ENCODE results near the gene GUF1.

The GUF1 gene

GRCh38 chr4:44678094-44679041 is at the start of gene GUF1:
TSS of gene GUF1 (plus strand) at chr4:44678420. CDS start at chr4:44678623, 203 bp downstream.
- DNase-seq, result peak; percentile 90

GRCh38 chr4:44629280-44629866 is 48.8 kb upstream of the GUF1 start:
- peak; percentile 63 for DNase-seq

GRCh38 chr4:44632089-44632488 is 46.1 kb upstream of the GUF1 start:
- no peak for DNase-seq

GRCh38 chr4:44632733-44633132 is 45.5 kb upstream of the GUF1 start:
- DNase-seq, result no peak

- DNase-seq, result no peak
Measured at GRCh38 chr4:44638091-44638490, 40.1 kb upstream of the GUF1 start.

GRCh38 chr4:44646151-44646550 is 32.1 kb upstream of the GUF1 start:
- DNase-seq, result no peak

- no peak for DNase-seq
Measured at GRCh38 chr4:44651425-44651824, 26.8 kb upstream of the GUF1 start, which contains the start of gene YIPF7. TSS of gene YIPF7 (minus strand) at chr4:44651625. CDS start at chr4:44650100, 1,525 bp downstream.

- DNase-seq, result no peak
Measured at GRCh38 chr4:44652002-44652401, 26.2 kb upstream of the GUF1 start.

GRCh38 chr4:44660396-44660795 is 17.8 kb upstream of the GUF1 start:
- no peak for DNase-seq

GRCh38 chr4:44661940-44662622 is 16.1 kb upstream of the GUF1 start:
- DNase-seq, result no peak

- DNase-seq, result no peak
Measured at GRCh38 chr4:44662623-44663005, 15.6 kb upstream of the GUF1 start.

GRCh38 chr4:44663539-44664263 is 14.5 kb upstream of the GUF1 start:
- no peak for DNase-seq

- DNase-seq, result no peak
Measured at GRCh38 chr4:44668526-44668925, 9.7 kb upstream of the GUF1 start.

GRCh38 chr4:44670506-44671199 is 7.6 kb upstream of the GUF1 start:
- no peak for DNase-seq

GRCh38 chr4:44671636-44672035 is 6.6 kb upstream of the GUF1 start:
- DNase-seq, result no peak

GRCh38 chr4:44674471-44674870 is 3.7 kb upstream of the GUF1 start:
- no peak for DNase-seq

GRCh38 chr4:44675366-44675765 is 2.9 kb upstream of the GUF1 start:
- no peak for DNase-seq

GRCh38 chr4:44679060-44679459 is 840 bp downstream of the GUF1 start:
- peak; percentile 31 for DNase-seq

- no peak for DNase-seq
Measured at GRCh38 chr4:44684648-44685047, 6.4 kb downstream of the GUF1 start.

GRCh38 chr4:44700427-44700826 is 22.2 kb downstream of the GUF1 start:
- DNase-seq, result no peak

- no peak for DNase-seq
Measured at GRCh38 chr4:44701037-44701436, 22.8 kb downstream of the GUF1 start.

GRCh38 chr4:44704673-44705072 is 26.5 kb downstream of the GUF1 start:
- DNase-seq, result no peak
